GM21619 (cell line): Measurements from ENCODE around the gene TRERF1.

ENCODE experiments used
- ATAC-seq: cut with Tn5 transposase; IDR thresholded peaks from one replicate; pipeline ENCODE4 v1.9.1; 2021; ENCODE audit not compliant: unreplicated experiment

The TRERF1 gene

GRCh38 chr6:42259286-42259685 is 192.4 kb downstream of the TRERF1 start:
- no peak for ATAC-seq

- ATAC-seq, result no peak
Observed at GRCh38 chr6:42257614-42258013, 194.1 kb downstream of the TRERF1 start.

- ATAC-seq, result no peak
Observed at GRCh38 chr6:42257063-42257462, 194.7 kb downstream of the TRERF1 start.

GRCh38 chr6:42255050-42255449 is 196.7 kb downstream of the TRERF1 start:
- ATAC-seq, result no peak

- ATAC-seq, result no peak
Observed at GRCh38 chr6:42254505-42254904, 197.2 kb downstream of the TRERF1 start.

- ATAC-seq, result no peak
Observed at GRCh38 chr6:42251911-42252637, 199.7 kb downstream of the TRERF1 start.

- ATAC-seq, result no peak
Observed at GRCh38 chr6:42251500-42251899, 200.2 kb downstream of the TRERF1 start.

- no peak for ATAC-seq
Observed at GRCh38 chr6:42250274-42250931, 201.3 kb downstream of the TRERF1 start.

GRCh38 chr6:42249279-42249678 is 202.4 kb downstream of the TRERF1 start:
- ATAC-seq, result no peak

GRCh38 chr6:42243046-42243445 is 208.7 kb downstream of the TRERF1 start:
- no peak for ATAC-seq

GRCh38 chr6:42241915-42242314 is 209.8 kb downstream of the TRERF1 start:
- no peak for ATAC-seq

GRCh38 chr6:42239736-42240375 is 211.9 kb downstream of the TRERF1 start:
- ATAC-seq, result no peak

- ATAC-seq, result no peak
Observed at GRCh38 chr6:42239333-42239732, 212.4 kb downstream of the TRERF1 start.

GRCh38 chr6:42237857-42238256 is 213.9 kb downstream of the TRERF1 start:
- no peak for ATAC-seq

- no peak for ATAC-seq
Observed at GRCh38 chr6:42236682-42237473, 214.8 kb downstream of the TRERF1 start.

GRCh38 chr6:42236030-42236429 is 215.7 kb downstream of the TRERF1 start:
- ATAC-seq, result no peak

GRCh38 chr6:42232035-42232434 is 219.7 kb downstream of the TRERF1 start:
- ATAC-seq, result no peak

- no peak for ATAC-seq
Observed at GRCh38 chr6:42230345-42231321, 221.1 kb downstream of the TRERF1 start.

GRCh38 chr6:42229506-42230119 is 222.1 kb downstream of the TRERF1 start:
- no peak for ATAC-seq

GRCh38 chr6:42228305-42228704 is 223.4 kb downstream of the TRERF1 start:
- ATAC-seq, result no peak
